ENCODE measurements around the gene LTBP3. TPM values are rescaled to one million over a fixed set of nuclear protein-coding genes. Genes with fewer than 3 reads are reported as not detected.

Gene LTBP3
- total and polyA plus RNA-seq, 2 of the 13 experiments (the other 11 are each of a cell fraction or from before 2014, with no cell fraction given), result 12.2 to 68.1 TPM

- TF ChIP-seq TFAP4 (IDR thresholded peaks at IDR 0.05; ENCODE audit: borderline replicate concordance, low read depth), result no peak
- TF ChIP-seq TAF15 (IDR thresholded peaks at IDR 0.05; ENCODE audit: low read depth, low read length, poor library complexity, severe bottlenecking), result no peak
- TF ChIP-seq THAP11 (CRISPR knock-in tag; IDR thresholded peaks at IDR 0.05), result no peak
- TF ChIP-seq ZNF34 (CRISPR knock-in tag; IDR thresholded peaks at IDR 0.05; ENCODE audit: borderline replicate concordance), result no peak
- 0 out of 2 replicates have a peak, but pooled peaks have one; percentile 40 for TF ChIP-seq ZNF12 (CRISPR knock-in tag; IDR thresholded peaks at IDR 0.05)
- no peak for TF ChIP-seq NFE2L1 (CRISPR knock-in tag; IDR thresholded peaks at IDR 0.05; ENCODE audit: borderline replicate concordance)
- peak; percentile 38; the same call in 1 of the 2 replicates for TF ChIP-seq ZFY (CRISPR knock-in tag; IDR thresholded peaks at IDR 0.05)
- TF ChIP-seq ZBTB44 (CRISPR knock-in tag; IDR thresholded peaks at IDR 0.05), result no peak
- TF ChIP-seq ZSCAN29 (CRISPR knock-in tag; conservative IDR thresholded peaks at IDR 0.05), result no peak
- TF ChIP-seq TEAD3 (CRISPR knock-in tag; optimal IDR thresholded peaks at IDR 0.05; ENCODE audit: borderline replicate concordance), result peak; percentile 41
- TF ChIP-seq KAT7 (CRISPR knock-in tag; IDR thresholded peaks at IDR 0.05; ENCODE audit: borderline replicate concordance), result no peak
- no peak for TF ChIP-seq ZNF616 (CRISPR knock-in tag; IDR thresholded peaks at IDR 0.05; ENCODE audit: low read depth)
- no peak for TF ChIP-seq PCBP1 (IDR thresholded peaks at IDR 0.05; ENCODE audit: borderline replicate concordance, low read depth, low read length)
- no peak for TF ChIP-seq STAT6 (CRISPR knock-in tag; IDR thresholded peaks at IDR 0.05; ENCODE audit: borderline replicate concordance)
- TF ChIP-seq SP1 (IDR thresholded peaks at IDR 0.05), result no peak
- no peak for TF ChIP-seq SP1 (CRISPR knock-in tag; IDR thresholded peaks at IDR 0.05)
- TF ChIP-seq ZNF672 (CRISPR knock-in tag; IDR thresholded peaks at IDR 0.05), result no peak
- TF ChIP-seq ZNF580 (CRISPR knock-in tag; IDR thresholded peaks at IDR 0.05; ENCODE audit: borderline replicate concordance, low read depth), result no peak
- TF ChIP-seq DMAP1 (CRISPR knock-in tag; IDR thresholded peaks at IDR 0.05), result 0 out of 2 replicates have a peak, but pooled peaks have one; percentile 34
- TF ChIP-seq ZNF687 (CRISPR knock-in tag; IDR thresholded peaks at IDR 0.05), result no peak; the same call in 1 of the 2 replicates
- TF ChIP-seq POLR2A (IDR thresholded peaks at IDR 0.05; ENCODE audit: insufficient read depth in 1 of 2, low read depth in 2 of 2, low read length in 2 of 2), result 0 out of 4 replicates have a peak, but pooled peaks of 1 of the 2 experiments have one; percentile 18
Measured at GRCh38 chr11:65493367-65494176, 64.6 kb downstream of the LTBP3 start (continued).
